ENCODE results near the gene SPEF1.

- TF ChIP-seq CTCF (IDR thresholded peaks at IDR 0.05) (no peak), POLR2A (IDR thresholded peaks at IDR 0.05) (no peak), POLR2AphosphoS5 (IDR thresholded peaks at IDR 0.05) (no peak)
Measured at GRCh38 chr20:3803289-3803688, 22.0 kb upstream of the SPEF1 start.
